ENCODE measurements around the gene C3orf18.
"Not testable (repeated sequence)": the region's sequence is repeated elsewhere in the genome, so short reads cannot be mapped to it uniquely, and the experiment has no call there.

The C3orf18 gene

DNA sequence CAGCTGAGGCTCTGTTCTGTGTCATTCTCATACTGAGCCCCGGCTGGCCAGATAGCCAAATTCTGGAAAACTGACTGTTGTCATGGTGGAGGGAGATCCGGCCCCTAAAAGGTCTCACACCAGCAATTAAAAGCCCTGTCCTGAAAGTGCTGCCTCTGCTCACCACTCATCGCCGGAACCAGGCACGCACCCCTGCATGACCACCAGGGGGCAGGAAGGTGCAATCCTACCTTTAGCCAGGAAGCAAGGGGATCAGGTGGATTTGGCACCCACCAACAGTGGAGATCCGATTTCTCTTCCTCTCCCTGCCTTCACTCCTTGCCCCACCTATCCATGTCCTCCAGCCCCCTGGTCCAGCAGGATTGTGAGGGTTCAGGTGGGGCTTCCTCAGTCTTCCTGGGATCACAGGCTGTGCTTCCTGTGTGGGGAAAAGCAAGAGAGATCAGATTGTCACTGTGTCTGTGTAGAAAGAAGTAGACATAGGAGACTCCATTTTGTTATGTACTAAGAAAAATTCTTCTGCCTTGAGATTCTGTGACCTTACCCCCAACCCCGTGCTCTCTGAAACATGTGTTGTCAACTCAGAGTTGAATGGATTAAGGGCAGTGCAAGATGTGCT lies 48.0 kb downstream of the C3orf18 start:
- DNase-seq, result peak; percentile 31

DNA sequence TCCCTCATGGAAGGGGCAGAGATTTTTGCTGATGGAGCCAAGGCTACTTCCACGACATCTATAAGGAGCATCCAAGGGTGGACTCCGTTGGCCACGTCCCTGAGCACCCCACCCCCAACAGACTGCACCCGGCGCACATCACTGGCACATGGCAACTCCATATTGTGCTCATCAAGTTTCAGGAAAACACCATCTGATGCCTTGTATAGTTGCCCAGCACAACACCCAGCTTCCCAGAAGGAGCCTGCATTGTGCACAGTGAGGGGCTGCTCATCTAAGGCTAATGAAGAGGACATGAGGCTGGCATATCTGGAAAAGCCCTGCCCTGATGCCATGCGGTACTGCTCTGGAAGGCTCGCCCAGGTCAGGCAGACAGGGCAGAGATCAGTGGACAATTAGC lies 49.1 kb downstream of the C3orf18 start:
- DNase-seq, result no peak

DNA sequence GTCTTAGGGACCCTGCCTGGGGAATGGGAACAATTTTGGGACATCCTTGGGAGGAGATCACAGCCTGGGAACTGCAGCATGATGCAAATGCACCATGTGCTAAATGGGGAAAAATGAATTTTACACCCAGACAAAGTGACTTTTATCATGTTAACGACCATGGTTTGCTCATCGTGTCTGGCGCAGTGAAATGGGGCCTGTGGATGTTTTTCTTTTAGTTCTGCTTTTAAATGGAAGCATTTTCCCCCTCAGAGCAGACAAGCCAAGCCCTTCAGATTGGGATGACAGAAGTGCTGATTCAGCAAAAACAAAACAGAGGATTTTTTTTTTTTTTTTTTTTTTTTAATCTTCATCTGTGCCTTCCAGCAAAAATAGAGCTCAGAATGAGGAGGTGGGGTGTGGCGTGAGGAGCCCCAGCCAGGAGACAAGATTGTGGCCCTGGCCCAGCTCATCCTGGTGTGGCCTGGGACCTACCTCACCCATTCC lies 49.8 kb downstream of the C3orf18 start:
- DNase-seq, result no peak

GRCh38 chr3:50516440-50516871 lies 51.1 kb downstream of the C3orf18 start:
- DNase-seq, result no peak

GRCh38 chr3:50515565-50516439 lies 51.7 kb downstream of the C3orf18 start:
- DNase-seq, result no peak

GRCh38 chr3:50512908-50513307 lies 54.6 kb downstream of the C3orf18 start:
- DNase-seq, result not testable (repeated sequence)

GRCh38 chr3:50512131-50512530 lies 55.4 kb downstream of the C3orf18 start:
- DNase-seq, result no peak

- DNase-seq, result no peak
Observed at GRCh38 chr3:50510325-50510724, 57.2 kb downstream of the C3orf18 start.

GRCh38 chr3:50509715-50510114 lies 57.8 kb downstream of the C3orf18 start:
- DNase-seq, result no peak

GRCh38 chr3:50508821-50509220 lies 58.7 kb downstream of the C3orf18 start:
- no peak for DNase-seq

Measured in activated gamma-delta T cell (primary cell).